ENCODE measurements around the gene PSD2.

DNA sequence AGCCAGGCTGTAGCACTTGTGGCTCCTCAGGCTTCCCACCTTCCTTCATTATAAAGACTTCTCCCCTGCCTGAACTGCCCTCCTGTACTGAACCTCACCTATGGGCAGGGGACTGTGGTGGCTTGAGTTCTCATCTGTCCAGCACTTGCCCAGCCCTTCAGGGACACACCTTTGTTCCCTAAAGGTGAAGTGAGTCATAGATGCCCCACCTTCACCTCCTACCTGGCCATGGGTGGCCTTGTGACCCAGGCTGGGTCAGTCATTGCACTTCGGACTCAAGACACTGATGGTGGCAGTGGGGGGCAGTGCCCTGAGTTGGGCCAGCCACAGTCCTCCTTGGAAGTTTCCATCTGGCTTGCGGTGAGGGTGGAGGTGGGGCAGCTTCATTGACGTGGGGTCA lies 26.1 kb upstream of the PSD2 start:
- TF ChIP-seq POLR2AphosphoS5 (IDR thresholded peaks at IDR 0.05) (no peak), POLR2A (IDR thresholded peaks at IDR 0.05) (no peak), CTCF (IDR thresholded peaks at IDR 0.05) (no peak), EP300 (IDR thresholded peaks at IDR 0.05) (no peak)

All from sigmoid colon (tissue), 4 donors.